HG02973 (cell line): ENCODE data around the gene EFCAB12.
"Not testable (repeated sequence)": the region's sequence is repeated elsewhere in the genome, so short reads cannot be mapped to it uniquely, and the experiment has no call there.

Experiments used
- ATAC-seq: cut with Tn5 transposase; IDR thresholded peaks from one replicate; pipeline ENCODE4 v1.9.1; 2021; ENCODE audit warnings: moderate library complexity; ENCODE audit not compliant: unreplicated experiment

Gene EFCAB12

GRCh38 chr3:129421988-129422745 is 6.3 kb downstream of the EFCAB12 start:
- no peak for ATAC-seq

GRCh38 chr3:129421236-129421883 is 7.1 kb downstream of the EFCAB12 start:
- ATAC-seq: no peak

GRCh38 chr3:129419476-129419875 is 9.0 kb downstream of the EFCAB12 start:
- no peak for ATAC-seq

GRCh38 chr3:129418041-129418973 is 10.1 kb downstream of the EFCAB12 start:
- no peak for ATAC-seq

- ATAC-seq: no peak
Observed at GRCh38 chr3:129417326-129417725, 11.1 kb downstream of the EFCAB12 start.

GRCh38 chr3:129416415-129416814 is 12.0 kb downstream of the EFCAB12 start:
- no peak for ATAC-seq

- no peak for ATAC-seq
Observed at GRCh38 chr3:129415830-129416229, 12.6 kb downstream of the EFCAB12 start.

GRCh38 chr3:129415378-129415777 is 13.1 kb downstream of the EFCAB12 start:
- ATAC-seq: no peak

GRCh38 chr3:129413687-129414506 is 14.5 kb downstream of the EFCAB12 start:
- peak; percentile 92 for ATAC-seq

- ATAC-seq: not testable (repeated sequence)
Observed at GRCh38 chr3:129413238-129413637, 15.2 kb downstream of the EFCAB12 start.

GRCh38 chr3:129412542-129413198 is 15.8 kb downstream of the EFCAB12 start:
- no peak for ATAC-seq

GRCh38 chr3:129410971-129411370 is 17.5 kb downstream of the EFCAB12 start:
- ATAC-seq: no peak

- no peak for ATAC-seq
Observed at GRCh38 chr3:129409541-129409940, 18.9 kb downstream of the EFCAB12 start.

- no peak for ATAC-seq
Observed at GRCh38 chr3:129404610-129405009, 23.8 kb downstream of the EFCAB12 start.

- ATAC-seq: no peak
Observed at GRCh38 chr3:129404130-129404529, 24.3 kb downstream of the EFCAB12 start.

GRCh38 chr3:129403450-129403849 is 25.0 kb downstream of the EFCAB12 start:
- ATAC-seq: no peak

GRCh38 chr3:129402616-129403015 is 25.8 kb downstream of the EFCAB12 start:
- no peak for ATAC-seq

GRCh38 chr3:129402210-129402609 is 26.2 kb downstream of the EFCAB12 start:
- ATAC-seq: no peak

- ATAC-seq: peak; percentile 17
Observed at GRCh38 chr3:129399895-129400357, 28.5 kb downstream of the EFCAB12 start.
